Loucy (cell line): ENCODE measurements around the gene CSKMT.

Experiments
- H2AFZ ChIP-seq: fragments of 200-600 bp; sonication (generic); 2 replicates; pipeline ENCODE4 v1.6.0; 2016; ENCODE audit warnings: antibody characterized with exemption, mild to moderate bottlenecking, low read length, moderate library complexity
- H3F3A ChIP-seq: fragments of 200-600 bp; 2 replicates; pipeline ENCODE4 v1.6.0; 2016; ENCODE audit warnings: antibody characterized with exemption, low read depth, mild to moderate bottlenecking
- H3K27me3 ChIP-seq: fragments of 200-600 bp; sonication (generic); 2 replicates; pipeline ENCODE4 v1.6.1; 2014; ENCODE audit warnings: low read length, mild to moderate bottlenecking; ENCODE audit not compliant: insufficient read depth, poor library complexity, severe bottlenecking
- H3K36me3 ChIP-seq: fragments of 200-600 bp; sonication (generic); 2 replicates; pipeline ENCODE4 v1.6.1; 2016; ENCODE audit warnings: low read length; ENCODE audit not compliant: insufficient read depth
- H3K4me1 ChIP-seq: fragments of 200-600 bp; sonication (generic); 2 replicates; pipeline ENCODE4 v1.5.1; 2014; ENCODE audit warnings: low read length, mild to moderate bottlenecking; ENCODE audit not compliant: insufficient read depth, poor library complexity, severe bottlenecking
- H3K4me2 ChIP-seq: fragments of 200-600 bp; sonication (generic); 2 replicates; pipeline ENCODE4 v1.6.0; 2014; ENCODE audit warnings: antibody characterized with exemption, low read length, low read depth, mild to moderate bottlenecking; ENCODE audit not compliant: poor library complexity, severe bottlenecking
- H3K4me3 ChIP-seq: fragments of 200-600 bp; sonication (generic); 2 replicates; pipeline ENCODE4 v1.5.1; 2014; ENCODE audit warnings: low read length, mild to moderate bottlenecking, mixed read lengths; ENCODE audit not compliant: poor library complexity, severe bottlenecking
- H3K79me2 ChIP-seq: fragments of 200-600 bp; sonication (generic); 2 replicates; pipeline ENCODE4 v1.6.1; 2014; ENCODE audit warnings: low read length; ENCODE audit not compliant: insufficient read depth
- H3K9ac ChIP-seq: fragments of 200-600 bp; sonication (generic); 2 replicates; pipeline ENCODE4 v1.6.0; 2014; ENCODE audit warnings: mild to moderate bottlenecking, low read depth, low read length, moderate library complexity; ENCODE audit not compliant: poor library complexity, severe bottlenecking
- H3K9me2 ChIP-seq: fragments of 200-600 bp; sonication (generic); replicated peaks from 2 replicates; pipeline ENCODE4 v1.6.1; 2016; ENCODE audit warnings: low read depth, low read length, mixed read lengths
- H3K9me3 ChIP-seq: fragments of 200-600 bp; sonication (generic); 2 replicates; pipeline ENCODE4 v1.6.1; 2014; ENCODE audit warnings: mild to moderate bottlenecking, antibody characterized with exemption, low read length, low read depth; ENCODE audit not compliant: insufficient read depth
- H4K20me1 ChIP-seq: fragments of 200-600 bp; sonication (generic); 2 replicates; pipeline ENCODE4 v1.6.0; 2014; ENCODE audit warnings: antibody characterized with exemption, low read length, mild to moderate bottlenecking; ENCODE audit not compliant: insufficient read depth, poor library complexity, severe bottlenecking
- EZH2phosphoT487 ChIP-seq: fragments of 200-600 bp; IDR thresholded peaks from 2 replicates; pipeline ENCODE4 v1.6.1; 2018; ENCODE audit warnings: antibody characterized with exemption, mild to moderate bottlenecking, moderate library complexity, borderline replicate concordance
- TF ChIP-seq, protein P1 (sequence below): fragments of 200-600 bp; sonication (generic); conservative IDR thresholded peaks from 2 replicates; pipeline ENCODE4 v1.5.1; 2014; ENCODE audit warnings: mild to moderate bottlenecking, antibody characterized with exemption, low read length

Gene CSKMT

DNA sequence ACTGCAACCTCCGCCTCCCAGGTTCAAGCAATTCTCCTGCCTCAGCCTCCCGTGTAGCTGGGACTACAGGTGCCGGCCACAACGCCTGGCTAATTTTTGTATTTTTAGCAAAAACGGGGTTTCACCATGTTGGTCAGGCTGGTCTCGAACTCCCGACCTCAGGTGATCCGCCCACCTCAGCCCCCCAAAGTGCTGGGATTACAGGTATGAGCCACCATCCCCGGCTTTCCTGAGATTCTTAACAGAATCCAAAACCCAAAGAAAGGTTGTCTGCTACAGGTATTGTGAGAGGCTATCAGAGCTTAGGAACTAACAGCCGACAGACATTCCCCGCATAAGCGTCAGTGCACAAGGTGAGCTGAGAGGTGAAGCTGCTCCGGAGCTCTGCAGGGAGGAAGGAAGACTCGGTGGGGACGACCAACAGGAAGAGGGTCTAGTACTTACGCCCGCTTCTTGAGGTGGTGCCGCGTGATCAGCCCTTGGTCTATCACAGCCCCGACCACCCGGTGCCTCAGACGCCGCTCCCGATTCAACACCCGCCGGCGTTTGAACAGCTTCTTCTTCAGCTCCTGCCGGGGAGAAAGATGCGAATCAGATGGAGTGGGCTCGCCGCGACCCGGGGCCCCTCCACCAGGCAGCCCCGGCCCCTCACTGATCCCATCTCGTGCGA lies 572 bp upstream of the CSKMT start:
- H3K9me2 ChIP-seq: no peaks in the 10 kb centered on the region
- peaks cover 20% of the 10 kb centered on the region for H4K20me1 ChIP-seq
- H3K4me3 ChIP-seq: peak overlapping the region; percentile 98
- H3K9ac ChIP-seq: peak overlapping the region; percentile 89
- H3K4me2 ChIP-seq: peak overlapping the region; percentile 79
- TF ChIP-seq, protein P1, sequence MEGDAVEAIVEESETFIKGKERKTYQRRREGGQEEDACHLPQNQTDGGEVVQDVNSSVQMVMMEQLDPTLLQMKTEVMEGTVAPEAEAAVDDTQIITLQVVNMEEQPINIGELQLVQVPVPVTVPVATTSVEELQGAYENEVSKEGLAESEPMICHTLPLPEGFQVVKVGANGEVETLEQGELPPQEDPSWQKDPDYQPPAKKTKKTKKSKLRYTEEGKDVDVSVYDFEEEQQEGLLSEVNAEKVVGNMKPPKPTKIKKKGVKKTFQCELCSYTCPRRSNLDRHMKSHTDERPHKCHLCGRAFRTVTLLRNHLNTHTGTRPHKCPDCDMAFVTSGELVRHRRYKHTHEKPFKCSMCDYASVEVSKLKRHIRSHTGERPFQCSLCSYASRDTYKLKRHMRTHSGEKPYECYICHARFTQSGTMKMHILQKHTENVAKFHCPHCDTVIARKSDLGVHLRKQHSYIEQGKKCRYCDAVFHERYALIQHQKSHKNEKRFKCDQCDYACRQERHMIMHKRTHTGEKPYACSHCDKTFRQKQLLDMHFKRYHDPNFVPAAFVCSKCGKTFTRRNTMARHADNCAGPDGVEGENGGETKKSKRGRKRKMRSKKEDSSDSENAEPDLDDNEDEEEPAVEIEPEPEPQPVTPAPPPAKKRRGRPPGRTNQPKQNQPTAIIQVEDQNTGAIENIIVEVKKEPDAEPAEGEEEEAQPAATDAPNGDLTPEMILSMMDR: no peak
- TF ChIP-seq EZH2phosphoT487: no peak
- H3K27me3 ChIP-seq: no peaks in the 10 kb centered on the region
- peak overlapping the region; percentile 95 for H2AFZ ChIP-seq
- 0 out of 2 replicates have a peak, but pooled peaks cover 9% of the 10 kb centered on the region for H3F3A ChIP-seq
- H3K4me1 ChIP-seq: peaks cover 28% of the 10 kb centered on the region
- H3K9me3 ChIP-seq: no peaks in the 10 kb centered on the region
- H3K36me3 ChIP-seq: peaks cover 5% of the 10 kb centered on the region; the same call in 1 of the 2 replicates
- H3K79me2 ChIP-seq: peaks cover 52% of the 10 kb centered on the region

DNA sequence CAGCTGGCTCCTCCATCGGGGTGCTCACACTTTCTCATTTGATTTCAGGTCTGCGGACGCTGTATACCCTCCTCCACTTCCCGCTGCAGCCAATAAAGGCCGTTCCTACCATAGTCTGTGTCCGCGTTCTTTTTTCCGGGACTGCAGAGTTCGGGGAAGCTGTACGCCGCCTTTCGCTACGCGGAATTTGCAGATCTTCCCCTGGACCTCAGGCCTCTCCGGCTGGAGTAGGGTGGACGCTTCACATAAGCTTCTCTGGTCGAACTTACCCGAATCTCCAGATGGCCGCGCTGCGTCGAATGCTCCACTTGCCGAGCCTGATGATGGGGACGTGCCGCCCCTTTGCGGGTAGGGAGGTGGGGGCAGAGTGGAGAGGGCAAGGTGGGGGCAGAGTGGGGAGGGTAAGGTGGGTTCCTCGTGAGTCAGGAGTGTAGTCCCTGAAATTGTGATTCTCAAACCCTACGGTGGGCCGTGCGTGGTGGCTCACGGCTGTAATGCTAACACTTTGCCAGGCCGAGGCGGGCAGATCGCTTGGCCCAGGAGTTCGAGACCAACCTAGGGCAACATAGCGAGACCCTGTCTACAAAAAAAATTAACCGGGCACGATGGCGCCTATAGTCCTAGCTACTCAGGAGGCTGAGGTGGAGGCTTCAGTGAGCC lies 617 bp downstream of the CSKMT start:
- Histone ChIP-seq H3K9me3 (no peaks in the 10 kb centered on the region), H3K79me2 (peaks cover 64% of the 10 kb centered on the region), H3K4me1 (peaks cover 38% of the 10 kb centered on the region), H2AFZ (no peak overlapping the region), H4K20me1 (peaks cover 20% of the 10 kb centered on the region), H3K4me2 (peak overlapping the region; percentile 79), H3K27me3 (no peaks in the 10 kb centered on the region), H3F3A (peaks cover 9% of the 10 kb centered on the region; the same call in 1 of the 2 replicates), H3K9me2 (no peaks in the 10 kb centered on the region), H3K9ac (peak overlapping the region; percentile 89), H3K36me3 (peaks cover 5% of the 10 kb centered on the region; the same call in 1 of the 2 replicates), H3K4me3 (peak overlapping the region; percentile 98)
- TF ChIP-seq, protein P1: no peak

DNA sequence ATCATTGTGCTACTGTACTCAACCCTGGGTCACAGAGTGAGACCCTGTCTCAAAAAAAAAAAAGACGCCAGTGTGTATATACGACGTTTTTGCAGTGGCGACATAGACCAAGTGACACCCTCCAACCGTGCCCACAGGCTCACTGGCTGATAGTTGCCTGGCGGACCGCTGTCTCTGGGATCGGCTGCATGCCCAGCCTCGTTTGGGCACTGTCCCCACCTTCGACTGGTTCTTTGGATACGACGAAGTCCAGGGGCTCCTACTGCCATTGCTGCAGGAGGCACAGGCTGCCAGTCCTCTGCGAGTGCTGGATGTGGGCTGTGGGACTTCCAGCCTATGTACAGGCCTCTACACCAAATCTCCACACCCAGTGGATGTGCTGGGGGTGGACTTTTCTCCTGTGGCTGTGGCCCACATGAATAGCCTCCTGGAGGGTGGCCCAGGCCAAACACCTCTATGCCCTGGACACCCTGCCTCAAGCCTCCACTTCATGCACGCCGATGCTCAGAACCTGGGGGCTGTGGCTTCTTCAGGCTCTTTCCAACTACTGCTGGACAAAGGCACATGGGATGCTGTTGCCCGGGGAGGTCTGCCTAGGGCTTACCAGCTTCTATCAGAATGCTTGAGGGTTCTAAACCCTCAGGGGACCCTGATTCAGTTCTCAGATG lies 1.3 kb downstream of the CSKMT start:
- peaks cover 8% of the 10 kb centered on the region; the same call in 1 of the 2 replicates for H3F3A ChIP-seq
- H3K9me2 ChIP-seq: no peaks in the 10 kb centered on the region
- no peak overlapping the region for H2AFZ ChIP-seq
- H3K4me1 ChIP-seq: peaks cover 43% of the 10 kb centered on the region
- peaks cover 20% of the 10 kb centered on the region for H4K20me1 ChIP-seq
- no peaks in the 10 kb centered on the region for H3K27me3 ChIP-seq
- peak overlapping the region; percentile 79 for H3K4me2 ChIP-seq
- peaks cover 5% of the 10 kb centered on the region; the same call in 1 of the 2 replicates for H3K36me3 ChIP-seq
- no peak for TF ChIP-seq EZH2phosphoT487
- TF ChIP-seq, protein P1: no peak
- H3K9me3 ChIP-seq: no peaks in the 10 kb centered on the region
- H3K4me3 ChIP-seq: peak overlapping the region; percentile 98
- H3K9ac ChIP-seq: peak overlapping the region; percentile 89
- peaks cover 71% of the 10 kb centered on the region for H3K79me2 ChIP-seq
